Occipital lobe (tissue), 2 donors: Measurements from ENCODE around the gene CCNY. TPM values are rescaled to one million over a fixed set of nuclear protein-coding genes. Genes with fewer than 3 reads are reported as not detected.

Source experiments
- DNase-seq: peaks from one replicate; lab custom pipeline; 2025; lab: John Stamatoyannopoulos, UW
- total RNA-seq: library from RNA; depleted of rRNA; stranded (reverse); fragments of >200 nt; gene quantifications from one replicate; pipeline ENCODE4 v1.2.3, GENCODE V29; 2014

Gene CCNY
- total RNA-seq, 1 donor from 2014 or later: 49.9 TPM

DNA sequence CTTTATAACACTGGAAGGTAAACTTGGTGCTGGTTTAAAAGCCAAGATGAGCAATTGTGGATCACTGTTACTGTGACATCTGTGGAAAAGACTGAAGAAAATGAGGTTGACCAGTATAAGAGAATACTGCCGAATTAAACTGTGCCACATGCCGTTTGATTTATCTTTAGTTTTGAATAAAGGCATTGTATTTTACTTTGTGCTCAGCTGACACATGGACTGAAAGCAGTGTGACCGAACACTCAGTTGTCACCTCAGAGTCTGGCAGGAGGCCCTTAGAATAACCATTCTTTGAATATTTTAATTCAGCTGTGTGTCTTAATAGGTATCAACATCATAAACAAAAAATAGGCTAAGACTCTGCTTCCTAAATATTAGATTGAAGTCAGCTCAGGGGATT is 135.1 kb downstream of the CCNY start:
- DNase-seq: no peak

- DNase-seq: no peak
Observed at GRCh38 chr10:35480142-35480541, 143.8 kb downstream of the CCNY start.

- no peak for DNase-seq
Observed at GRCh38 chr10:35481413-35481812, 145.1 kb downstream of the CCNY start.

- no peak for DNase-seq
Observed at GRCh38 chr10:35486297-35486990, 150.1 kb downstream of the CCNY start.

GRCh38 chr10:35487336-35488034 is 151.2 kb downstream of the CCNY start:
- no peak for DNase-seq

DNA sequence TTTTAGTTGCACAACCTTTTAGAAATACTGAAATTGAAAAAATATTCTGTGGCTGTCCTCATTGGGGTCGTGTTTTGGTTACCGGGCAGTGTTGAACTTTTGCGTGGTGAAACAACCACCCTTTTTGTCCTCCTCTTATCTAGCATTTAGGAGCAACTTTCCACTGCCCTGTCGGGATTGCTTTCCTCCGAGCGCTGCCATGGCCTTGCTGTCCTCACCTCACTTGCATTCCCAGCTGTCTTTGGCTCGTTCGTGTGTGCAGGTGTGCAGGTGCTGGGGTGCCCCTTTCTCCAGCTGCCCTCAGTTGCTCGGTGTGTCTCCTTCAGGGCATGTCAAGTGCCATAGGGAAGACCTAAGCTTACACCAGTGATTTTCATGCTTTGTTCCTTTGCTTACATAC is 151.9 kb downstream of the CCNY start:
- DNase-seq: no peak

GRCh38 chr10:35492386-35493195 is 156.3 kb downstream of the CCNY start:
- no peak for DNase-seq

- DNase-seq: no peak
Observed at GRCh38 chr10:35493196-35494118, 157.1 kb downstream of the CCNY start.

GRCh38 chr10:35495521-35496119 is 159.3 kb downstream of the CCNY start:
- DNase-seq: no peak

- DNase-seq: no peak
Observed at GRCh38 chr10:35497909-35498308, 161.6 kb downstream of the CCNY start.

GRCh38 chr10:35498693-35499092 is 162.4 kb downstream of the CCNY start:
- DNase-seq: no peak

- DNase-seq: no peak
Observed at GRCh38 chr10:35501923-35502322, 165.6 kb downstream of the CCNY start.

DNA sequence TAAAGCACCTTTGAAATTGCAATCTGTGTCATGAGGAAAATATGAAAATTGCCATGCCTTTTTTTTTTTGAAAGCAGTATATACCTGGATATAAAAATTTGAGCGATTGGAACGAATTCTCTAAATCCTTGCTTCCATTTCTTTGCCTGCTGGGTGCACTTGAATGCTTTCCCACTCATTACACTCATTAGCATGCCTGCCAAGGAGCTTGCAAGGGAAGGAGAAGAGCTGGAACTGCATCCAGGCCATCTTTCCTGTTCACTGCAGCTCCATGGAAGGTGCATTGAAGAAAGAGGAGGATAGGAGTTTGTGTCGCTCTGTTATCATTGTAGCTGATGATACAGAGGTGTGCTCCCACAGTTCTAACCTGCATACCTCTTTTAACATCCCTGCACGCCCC is 166.4 kb downstream of the CCNY start:
- DNase-seq: no peak

DNA sequence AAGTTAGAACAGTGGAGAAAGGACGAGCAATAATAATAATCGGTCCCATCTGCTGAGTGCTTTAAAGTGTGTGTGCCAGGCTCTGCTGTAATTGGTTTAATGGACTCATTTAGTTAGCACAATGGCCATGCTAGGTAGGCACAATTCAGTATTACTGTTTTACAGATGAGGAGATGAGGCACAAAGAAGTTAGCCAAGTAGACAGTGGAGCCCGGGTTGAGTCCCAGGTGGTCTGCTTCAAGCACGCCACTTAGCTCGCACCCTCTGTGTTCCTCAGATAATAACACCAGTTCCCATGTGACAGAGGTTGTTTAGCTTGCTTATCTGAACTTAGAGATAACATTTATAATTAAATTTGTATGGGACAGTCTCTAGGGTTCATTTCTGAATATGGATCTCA is 167.3 kb downstream of the CCNY start:
- DNase-seq: no peak

DNA sequence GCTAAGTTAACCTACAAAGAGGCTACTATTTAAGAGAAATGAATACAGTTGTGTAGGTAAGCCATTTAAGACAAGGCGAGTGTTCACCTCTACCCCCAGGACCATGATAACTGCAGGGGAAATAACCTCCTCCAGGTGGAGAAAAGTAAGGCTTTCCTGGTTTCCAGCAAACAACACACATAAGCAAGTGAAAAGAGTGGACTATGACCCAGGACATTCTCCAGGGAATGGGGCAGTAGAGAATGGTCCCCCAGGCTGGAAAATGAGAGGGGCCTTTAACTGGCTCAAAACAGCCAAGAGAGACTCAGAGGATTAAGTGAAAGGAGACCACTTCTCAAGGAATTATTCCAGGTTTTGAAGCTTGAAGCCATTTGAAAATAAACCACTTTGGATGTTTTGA is 167.8 kb downstream of the CCNY start:
- DNase-seq: no peak

- DNase-seq: no peak
Observed at GRCh38 chr10:35505241-35505873, 169.0 kb downstream of the CCNY start.

GRCh38 chr10:35506741-35507140 is 170.4 kb downstream of the CCNY start:
- no peak for DNase-seq

GRCh38 chr10:35507519-35508109 is 171.3 kb downstream of the CCNY start:
- DNase-seq: no peak

DNA sequence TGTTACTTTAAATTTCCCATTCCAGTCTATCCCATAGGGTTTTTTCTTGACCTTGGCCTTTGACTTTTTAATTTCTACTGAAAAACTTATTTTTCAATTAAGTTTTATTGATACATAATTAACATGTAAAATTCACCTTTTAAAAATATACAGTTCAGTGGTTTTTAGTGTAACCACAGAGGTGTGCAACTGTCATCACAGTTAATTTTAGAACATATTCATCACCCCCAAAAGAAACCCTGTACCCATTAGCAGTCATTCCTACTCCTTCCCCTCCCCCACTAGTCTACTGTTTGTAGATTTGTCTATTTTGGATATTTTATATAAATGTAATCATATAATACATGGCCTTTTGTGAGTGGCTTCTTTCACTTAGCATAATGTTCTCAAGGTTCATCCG is 172.3 kb downstream of the CCNY start:
- DNase-seq: no peak

GRCh38 chr10:35510891-35511290 is 174.6 kb downstream of the CCNY start:
- DNase-seq: no peak
